IPS DF 4.7 (cell line): ENCODE data around the gene ZNF277.

ENCODE experiments used
- DNase-seq: peaks from one replicate; pipeline ENCODE4 v3.0.0-alpha.2; 2013; ENCODE audit warnings: low spot score; ENCODE audit errors: extremely low read depth

Gene ZNF277

GRCh38 chr7:112185005-112185834, 21.3 kb upstream of the ZNF277 start:
- DNase-seq = no peak

- no peak for DNase-seq
These were observed 20.2 kb upstream of the ZNF277 start for GRCh38 chr7:112186300-112186699.

GRCh38 chr7:112188257-112188656, 18.2 kb upstream of the ZNF277 start:
- DNase-seq = no peak

- DNase-seq = no peak
These were observed 16.8 kb upstream of the ZNF277 start for GRCh38 chr7:112189691-112190090.

DNA sequence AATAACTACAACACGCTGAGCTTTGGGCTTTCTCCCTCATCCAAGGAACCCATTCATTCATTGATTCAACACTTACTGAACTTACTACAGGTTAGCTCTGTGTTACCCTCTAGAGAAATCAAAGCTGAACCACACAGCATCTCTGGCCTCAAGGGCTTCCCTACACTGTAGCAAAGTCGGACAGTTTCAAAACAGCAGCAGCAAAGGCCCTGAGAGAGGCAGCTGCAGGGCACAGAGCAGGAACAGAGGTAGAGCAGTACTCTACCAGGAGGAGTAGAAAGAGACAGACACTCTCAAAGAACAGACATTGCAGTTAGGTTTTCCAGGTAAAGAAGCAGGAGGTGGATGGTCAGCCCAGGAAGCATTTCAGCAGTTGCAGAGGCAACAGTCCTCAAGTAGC, 16.4 kb upstream of the ZNF277 start:
- no peak for DNase-seq

DNA sequence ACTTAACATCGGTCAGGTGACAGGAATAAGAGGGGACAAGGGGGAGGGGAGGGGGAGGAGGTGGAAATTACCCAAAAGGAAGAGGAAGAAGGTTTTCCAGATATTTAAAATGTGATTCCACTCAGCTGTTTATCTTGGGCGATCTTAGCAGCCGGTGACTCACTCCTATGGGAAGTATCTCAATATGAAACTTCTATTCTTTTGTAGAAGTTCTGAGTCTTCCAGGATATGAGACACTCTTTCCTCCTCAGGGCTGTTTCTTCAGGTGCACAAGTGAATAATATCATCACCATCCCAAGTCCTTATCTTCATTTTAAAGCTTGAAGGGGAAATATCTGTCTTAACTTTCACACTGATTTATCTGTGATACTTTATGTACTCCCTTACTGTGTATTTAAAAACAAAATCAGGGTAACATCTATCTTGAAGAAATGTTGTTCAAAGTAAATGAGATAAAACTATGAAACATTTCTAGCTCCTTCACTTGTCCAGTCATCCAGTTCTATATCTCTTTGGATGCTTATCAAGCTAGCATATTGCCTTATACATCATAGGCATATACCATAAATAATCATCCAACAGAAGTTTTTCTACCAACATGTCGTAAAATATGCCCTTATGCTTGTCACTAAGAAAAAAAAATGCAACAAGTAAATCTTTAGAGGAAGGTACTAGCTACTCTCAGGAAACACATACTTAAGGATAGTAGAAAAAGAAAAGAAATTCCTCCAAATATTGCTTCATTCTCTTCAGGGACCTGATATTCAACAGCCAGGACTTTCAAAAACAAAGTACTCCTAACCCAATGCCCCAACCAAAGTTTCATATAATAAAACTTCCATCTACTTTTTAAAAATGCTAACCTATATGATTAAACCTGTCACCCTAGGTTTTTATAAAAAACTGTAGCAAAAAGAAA, 14.0 kb upstream of the ZNF277 start:
- DNase-seq = no peak

- no peak for DNase-seq
These were observed 12.5 kb upstream of the ZNF277 start for GRCh38 chr7:112193915-112194502.

GRCh38 chr7:112195717-112196116, 10.8 kb upstream of the ZNF277 start:
- DNase-seq = no peak

DNA sequence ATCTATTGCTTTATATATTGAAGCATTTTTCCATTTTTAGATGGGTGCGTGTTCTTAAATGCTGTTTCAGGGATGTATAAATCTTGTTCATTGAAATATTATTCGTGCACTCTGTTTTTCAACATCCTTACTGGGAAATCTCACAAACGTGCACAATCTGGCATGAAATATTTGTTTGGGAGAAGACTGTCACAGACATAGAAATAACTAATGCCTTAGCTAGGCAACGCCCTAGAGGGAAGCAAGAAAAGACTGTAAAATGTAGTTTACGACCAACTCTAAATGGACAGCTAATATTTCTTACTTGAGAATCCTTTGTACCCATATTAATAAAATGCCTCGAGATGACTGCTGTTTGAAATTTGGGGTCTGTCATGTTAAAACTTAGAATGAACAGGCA, 9.2 kb upstream of the ZNF277 start:
- DNase-seq = no peak

DNA sequence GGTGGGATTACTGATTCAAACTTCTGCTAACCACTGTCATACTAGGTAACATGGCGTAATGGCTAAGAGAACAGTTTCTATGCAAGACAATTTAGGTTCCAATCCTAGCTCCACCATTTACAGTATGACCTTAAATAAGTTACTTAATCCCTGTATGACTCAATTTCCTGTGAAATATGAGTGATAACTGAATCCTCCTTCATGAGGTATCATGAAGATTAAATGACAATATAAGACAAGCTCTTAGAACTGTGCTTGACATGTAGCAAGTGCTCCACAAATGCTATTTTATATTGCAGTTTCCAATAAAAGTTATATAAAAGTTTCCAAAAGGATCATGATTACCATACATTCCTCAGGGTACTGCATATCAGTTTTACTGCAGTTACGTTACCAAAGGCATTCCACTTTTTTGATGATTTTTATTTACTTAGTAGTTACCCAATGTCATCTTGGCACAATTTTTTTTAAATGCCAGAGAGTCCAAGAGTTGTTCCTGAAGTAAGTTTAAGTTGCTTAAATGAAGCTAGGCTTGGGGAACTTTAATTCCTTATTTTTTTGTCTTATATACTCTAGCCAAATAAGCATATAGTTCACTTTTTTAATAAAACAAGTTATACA, 7.3 kb upstream of the ZNF277 start:
- DNase-seq = no peak

GRCh38 chr7:112199672-112200071, 6.8 kb upstream of the ZNF277 start:
- DNase-seq = no peak

GRCh38 chr7:112201411-112201810, 5.1 kb upstream of the ZNF277 start:
- no peak for DNase-seq

DNA sequence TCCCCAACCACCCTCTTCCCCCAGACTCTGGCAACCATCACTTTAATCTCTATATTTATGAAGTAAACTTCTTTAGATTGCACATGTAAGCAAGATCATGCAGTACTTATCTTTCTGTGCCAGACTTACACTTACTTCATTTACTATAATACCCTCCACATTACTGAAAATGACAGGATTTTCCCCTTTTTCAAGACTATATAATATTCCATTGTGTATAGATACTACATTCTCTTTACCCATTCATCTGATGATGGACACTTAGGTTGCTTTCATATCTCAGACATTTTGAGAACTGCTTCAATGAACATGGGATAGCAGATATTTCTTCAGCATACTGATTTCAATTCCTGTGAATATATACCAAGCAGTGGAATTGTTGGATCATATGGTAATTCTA, 4.7 kb upstream of the ZNF277 start:
- DNase-seq = no peak

- no peak for DNase-seq
These were observed 3.7 kb upstream of the ZNF277 start for GRCh38 chr7:112202816-112203215.

- no peak for DNase-seq
These were observed 3.1 kb upstream of the ZNF277 start for GRCh38 chr7:112203365-112203739.

- DNase-seq = no peak
These were observed 1.8 kb upstream of the ZNF277 start for GRCh38 chr7:112204499-112205342.

DNA sequence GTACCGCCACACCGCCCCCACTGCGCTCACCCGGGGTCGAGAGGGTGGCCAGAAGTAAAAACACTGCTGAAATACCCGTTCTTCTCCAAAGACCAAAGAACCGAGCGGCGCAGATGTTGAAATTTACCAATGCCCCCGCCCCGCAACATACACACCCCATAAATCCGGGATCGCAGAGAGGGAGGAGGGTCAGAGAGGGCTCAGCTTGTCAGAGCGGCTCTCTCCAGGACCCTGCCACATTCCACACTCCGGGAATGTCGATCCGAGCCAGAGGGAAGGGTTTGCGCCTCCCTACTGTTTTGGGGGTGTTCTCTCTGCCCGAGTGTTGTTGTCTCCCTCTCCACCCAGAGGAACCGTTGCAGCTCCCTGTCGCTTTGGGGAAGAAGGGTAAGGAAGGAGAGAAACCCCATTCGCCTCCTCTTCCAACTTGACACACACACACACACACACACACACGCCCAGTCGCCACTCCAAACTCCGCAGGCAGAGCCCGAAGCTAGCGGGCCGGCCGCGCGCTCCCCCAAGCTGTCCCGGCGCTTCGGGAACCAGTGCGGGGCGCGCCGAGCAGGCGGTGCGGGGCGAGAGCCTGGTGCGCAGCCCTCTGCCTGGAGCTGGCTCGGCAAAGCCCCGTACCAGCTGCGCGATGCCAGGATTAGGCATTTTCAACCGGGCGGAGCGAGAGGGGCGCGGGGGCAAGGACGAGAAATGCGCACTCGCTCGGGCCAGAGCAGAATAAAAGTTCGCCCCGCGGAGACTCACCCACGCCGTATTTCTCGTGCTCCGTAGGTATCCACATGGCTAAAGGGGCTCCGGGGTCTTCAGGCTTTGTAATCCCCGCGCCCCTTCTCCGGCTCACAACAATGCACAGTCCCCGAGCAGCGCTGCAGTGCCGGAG, 905 bp upstream of the ZNF277 start:
- DNase-seq = no peak

- DNase-seq = no peak
These were observed 597 bp downstream of the ZNF277 start for GRCh38 chr7:112206991-112207592.

DNA sequence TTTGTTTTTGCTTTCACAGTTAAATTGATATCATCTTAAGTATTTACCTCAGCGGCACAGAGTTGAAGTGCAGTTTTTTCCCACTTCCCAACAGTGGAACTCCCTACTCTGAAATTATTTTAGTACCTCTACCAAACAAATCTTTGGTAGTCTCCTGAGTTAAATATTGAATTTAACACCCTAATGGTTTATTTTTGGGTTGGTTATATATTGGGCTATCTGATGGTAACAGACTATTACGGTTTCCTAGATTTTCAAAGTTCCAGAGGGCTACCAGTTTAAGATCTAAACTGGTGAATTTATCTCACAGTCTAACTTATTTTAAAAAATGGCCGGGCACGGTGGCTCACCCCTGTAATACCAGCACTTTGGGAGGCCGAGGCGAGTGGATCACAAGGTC, 1.3 kb downstream of the ZNF277 start:
- DNase-seq = no peak
